Mesenchymal stem cell (in vitro differentiated cells and primary cell): ENCODE measurements around the gene ALPL.

Experiments
- DNase-seq: peaks from one replicate; pipeline ENCODE4 v3.0.0-alpha.2; 2013
- H2AFZ ChIP-seq: one replicate; pipeline ENCODE4 v1.6.1; 2013; ENCODE audit warnings: low read depth, mild to moderate bottlenecking, control low read depth, inconsistent platforms, low read length, moderate library complexity
- H2AK5ac ChIP-seq: 2 replicates; pipeline ENCODE4 v1.6.1; 2013; ENCODE audit warnings: low read length, moderate library complexity, mild to moderate bottlenecking, inconsistent platforms; ENCODE audit not compliant: severe bottlenecking
- H2BK120ac ChIP-seq: one replicate; pipeline ENCODE4 v1.6.1; 2013; ENCODE audit warnings: low read depth, mild to moderate bottlenecking, inconsistent platforms, low read length, moderate library complexity
- H2BK12ac ChIP-seq, 2 experiments: one replicate each; pipeline ENCODE4 v1.6.1; 2013; ENCODE audit warnings: inconsistent platforms in 2 of 2, low read length in 2 of 2, mild to moderate bottlenecking in 2 of 2, moderate library complexity in 2 of 2, control low read depth in 1 of 2
- H2BK15ac ChIP-seq: one replicate; pipeline ENCODE4 v1.6.1; 2013; ENCODE audit warnings: mild to moderate bottlenecking, low read depth, inconsistent platforms; ENCODE audit not compliant: poor library complexity, severe bottlenecking
- H2BK5ac ChIP-seq: 2 replicates; pipeline ENCODE4 v1.6.1; 2013; ENCODE audit warnings: low read depth, mild to moderate bottlenecking, low read length, control low read depth, inconsistent platforms; ENCODE audit not compliant: poor library complexity, severe bottlenecking
- H3K14ac ChIP-seq, 2 experiments: one replicate each; pipeline ENCODE4 v1.6.1; 2013; ENCODE audit warnings: inconsistent platforms in 2 of 2, low read length in 2 of 2, control low read depth in 1 of 2, mild to moderate bottlenecking in 1 of 2, moderate library complexity in 1 of 2
- H3K18ac ChIP-seq, 2 experiments: one replicate each; pipeline ENCODE4 v1.6.1; 2013; ENCODE audit warnings: inconsistent platforms in 2 of 2, low read length in 2 of 2, control low read depth in 1 of 2, low read depth in 1 of 2, mild to moderate bottlenecking in 1 of 2
- H3K23ac ChIP-seq, 2 experiments: one replicate each; pipeline ENCODE4 v1.6.1; 2013; ENCODE audit warnings: inconsistent platforms in 2 of 2, low read length in 2 of 2, mild to moderate bottlenecking in 2 of 2, moderate library complexity in 2 of 2, control low read depth in 1 of 2
- H3K27ac ChIP-seq: 2 replicates; pipeline ENCODE4 v1.5.1; 2013; ENCODE audit warnings: mild to moderate bottlenecking, moderate library complexity, low read length, control low read depth, inconsistent platforms; ENCODE audit not compliant: poor library complexity, severe bottlenecking
- H3K27me3 ChIP-seq, 2 experiments: 2 replicates each; pipeline versions ENCODE4 v1.6.1 to v1.7.0; 2013; ENCODE audit warnings: low read length in 2 of 2, mild to moderate bottlenecking in 2 of 2, moderate library complexity in 2 of 2, control low read depth in 1 of 2, inconsistent platforms in 1 of 2; ENCODE audit not compliant: control insufficient read depth in 1 of 2, insufficient read depth in 1 of 2
- H3K36me3 ChIP-seq, 2 experiments: 2 replicates each; pipeline versions ENCODE4 v1.6.1 to v1.7.0; 2013; ENCODE audit warnings: low read length in 2 of 2, control low read depth in 1 of 2, inconsistent platforms in 1 of 2, low read depth in 1 of 2, mild to moderate bottlenecking in 1 of 2; ENCODE audit not compliant: insufficient read depth in 2 of 2, control insufficient read depth in 1 of 2
- H3K4ac ChIP-seq, 2 experiments: one replicate each; pipeline ENCODE4 v1.6.1; 2013; ENCODE audit warnings: inconsistent platforms in 2 of 2, low read length in 2 of 2, mild to moderate bottlenecking in 2 of 2, moderate library complexity in 2 of 2, control low read depth in 1 of 2, low read depth in 1 of 2
- H3K4me1 ChIP-seq: 2 replicates; pipeline ENCODE4 v1.6.1; 2013; ENCODE audit warnings: low read depth, low read length, control low read depth; ENCODE audit not compliant: control insufficient read depth, insufficient read depth
- H3K4me2 ChIP-seq: 2 replicates; pipeline ENCODE4 v1.6.1; 2013; ENCODE audit warnings: low read length, mild to moderate bottlenecking, inconsistent platforms; ENCODE audit not compliant: poor library complexity, severe bottlenecking
- H3K4me3 ChIP-seq, 2 experiments: 2 replicates each; pipeline versions ENCODE4 v1.5.1 to v1.7.0; 2013; ENCODE audit warnings: low read length in 2 of 2, mild to moderate bottlenecking in 2 of 2, control low read depth in 1 of 2, low read depth in 1 of 2; ENCODE audit not compliant: insufficient read depth in 1 of 2
- H3K79me1 ChIP-seq: replicated peaks from 2 replicates; pipeline ENCODE4 v1.6.1; 2013; ENCODE audit warnings: mild to moderate bottlenecking, control low read depth, low read length, inconsistent platforms; ENCODE audit not compliant: poor library complexity, severe bottlenecking
- H3K9ac ChIP-seq: 2 replicates; pipeline ENCODE4 v1.7.0; 2013; ENCODE audit warnings: mild to moderate bottlenecking, low read length, moderate library complexity
- H3K9me3 ChIP-seq: 2 replicates; pipeline ENCODE4 v1.7.0; 2013; ENCODE audit warnings: mild to moderate bottlenecking, low read length; ENCODE audit not compliant: control insufficient read depth
- H4K8ac ChIP-seq: one replicate; pipeline ENCODE4 v1.6.1; 2013; ENCODE audit warnings: inconsistent platforms, mild to moderate bottlenecking, low read length, moderate library complexity
- H4K91ac ChIP-seq: one replicate; pipeline ENCODE4 v1.6.1; 2013; ENCODE audit warnings: mild to moderate bottlenecking, low read length, inconsistent platforms
- WGBS: methylation state at CpG from one replicate; pipeline ENCODE4 v1.1.7; 2013; ENCODE audit warnings: mixed read lengths; 5-methylcytosine and 5-hydroxymethylcytosine counted together

Gene ALPL

DNA sequence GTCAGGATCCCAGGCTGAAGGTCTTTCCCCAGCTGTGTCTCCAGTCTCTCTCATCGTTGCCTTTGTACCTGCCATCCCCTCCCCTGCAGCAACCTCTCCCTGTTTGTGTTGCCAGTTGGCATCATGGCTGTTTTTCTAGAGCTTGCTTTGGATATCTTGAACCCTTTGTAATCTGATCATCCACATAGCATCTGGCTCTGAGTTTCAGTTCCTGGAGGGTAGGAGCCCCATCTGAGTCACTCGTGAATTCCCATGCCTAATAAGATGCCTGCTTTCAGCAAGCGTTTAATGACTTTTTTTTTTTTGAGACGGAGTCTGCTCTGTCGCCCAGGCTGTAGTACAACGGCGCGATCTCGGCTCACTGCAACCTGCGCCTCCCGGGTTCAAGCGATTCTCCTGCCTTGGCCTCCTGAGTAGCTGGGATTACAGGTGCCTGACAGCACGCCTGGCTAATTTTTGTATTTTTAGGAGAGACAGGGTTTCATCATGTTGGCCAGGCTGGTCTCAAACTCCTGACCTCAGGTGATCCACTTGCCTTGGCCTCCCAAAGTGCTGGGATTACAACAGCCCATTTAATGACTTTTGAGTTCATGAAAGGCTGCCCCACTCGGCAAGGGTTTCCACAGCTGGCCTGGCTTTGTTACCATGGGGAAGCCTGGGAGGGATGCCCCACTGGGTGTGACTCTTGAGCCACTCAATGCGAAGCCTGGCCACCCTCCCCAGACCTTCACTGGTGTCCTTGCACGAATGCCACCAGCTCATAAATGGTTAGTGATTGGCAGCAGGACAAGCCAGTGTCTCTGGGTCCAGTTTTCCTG, 11.9 kb downstream of the ALPL start:
- no peak overlapping the region for H3K4ac ChIP-seq
- no peak overlapping the region for H2BK12ac ChIP-seq
- H2BK120ac ChIP-seq, result no peak overlapping the region
- no peak overlapping the region for H2AFZ ChIP-seq
- H2BK15ac ChIP-seq, result no peak overlapping the region
- no peak overlapping the region for H3K23ac ChIP-seq
- H3K9ac ChIP-seq, result no peak overlapping the region
- no peak overlapping the region for H4K8ac ChIP-seq
- DNase-seq, result peak; percentile 24
- H2AK5ac ChIP-seq, result no peak overlapping the region
- no peaks in the 10 kb centered on the region for H3K36me3 ChIP-seq
- peaks cover 8% of the 10 kb centered on the region for H3K4me1 ChIP-seq
- H2BK5ac ChIP-seq, result no peak overlapping the region
- H3K79me1 ChIP-seq, result peaks cover 1% of the 10 kb centered on the region
- WGBS, result 86% methylated on average over 16 of the region's 16 CpGs
- no peak overlapping the region for H3K4me3 ChIP-seq
- H3K18ac ChIP-seq, result no peak overlapping the region
- H3K27ac ChIP-seq, result no peak overlapping the region
- peaks cover 0 to 4% of the 10 kb centered on the region in 2 experiments for H3K27me3 ChIP-seq
- no peak overlapping the region for H3K14ac ChIP-seq
- no peaks in the 10 kb centered on the region for H3K9me3 ChIP-seq
- no peak overlapping the region for H3K4me2 ChIP-seq
- no peak overlapping the region for H4K91ac ChIP-seq

DNA sequence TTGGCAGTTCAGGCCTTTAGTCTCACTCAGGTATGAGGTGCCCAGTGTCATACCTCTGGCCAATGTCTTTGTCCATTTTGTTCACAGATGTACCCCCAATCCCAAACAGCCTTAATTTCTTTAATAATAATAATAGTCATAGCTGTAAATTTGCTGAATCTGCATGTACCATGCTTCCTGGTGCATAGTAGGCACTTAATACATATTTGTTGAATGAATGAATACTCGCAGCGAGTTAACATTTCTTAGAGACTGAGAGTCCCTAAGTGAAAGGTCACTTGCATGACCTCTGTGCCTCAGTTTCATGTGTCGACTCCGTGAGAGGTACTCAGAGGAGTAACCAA, 12.5 kb downstream of the ALPL start:
- Histone ChIP-seq H2BK12ac (no peak overlapping the region), H3K4me2 (no peak overlapping the region), H4K91ac (no peak overlapping the region), H3K4ac (no peak overlapping the region), H2BK120ac (no peak overlapping the region), H2AK5ac (no peak overlapping the region), H3K14ac (no peak overlapping the region), H2AFZ (no peak overlapping the region), H3K36me3 (no peaks in the 10 kb centered on the region), H3K23ac (no peak overlapping the region), H2BK5ac (no peak overlapping the region), H3K9ac (no peak overlapping the region), H3K79me1 (peaks cover 1% of the 10 kb centered on the region), H2BK15ac (no peak overlapping the region), H4K8ac (no peak overlapping the region), H3K4me3 (no peak overlapping the region), H3K27ac (no peak overlapping the region), H3K9me3 (no peaks in the 10 kb centered on the region), H3K18ac (no peak overlapping the region), H3K4me1 (peaks cover 8% of the 10 kb centered on the region), H3K27me3 (peaks cover 0 to 4% of the 10 kb centered on the region in 2 experiments)
- no peak for DNase-seq
- WGBS, result 91% methylated on average over 4 of the region's 4 CpGs

- WGBS, result 95% methylated on average over 10 of the region's 11 CpGs
- H3K4ac ChIP-seq, result no peak overlapping the region
- H3K14ac ChIP-seq, result no peak overlapping the region
- no peak overlapping the region for H4K91ac ChIP-seq
- H2BK15ac ChIP-seq, result no peak overlapping the region
- H2BK5ac ChIP-seq, result no peak overlapping the region
- H3K79me1 ChIP-seq, result peaks cover 1% of the 10 kb centered on the region
- H4K8ac ChIP-seq, result no peak overlapping the region
- no peaks in the 10 kb centered on the region for H3K9me3 ChIP-seq
- no peak overlapping the region for H3K18ac ChIP-seq
- no peak overlapping the region for H2AK5ac ChIP-seq
- H2BK12ac ChIP-seq, result no peak overlapping the region
- H3K27me3 ChIP-seq, result peaks cover 0 to 3% of the 10 kb centered on the region in 2 experiments
- no peak overlapping the region for H3K9ac ChIP-seq
- H3K36me3 ChIP-seq, result no peaks in the 10 kb centered on the region
- no peak for DNase-seq
- no peak overlapping the region for H3K4me3 ChIP-seq
- H3K27ac ChIP-seq, result no peak overlapping the region
- no peak overlapping the region for H2BK120ac ChIP-seq
- H3K4me1 ChIP-seq, result peaks cover 8% of the 10 kb centered on the region
- no peak overlapping the region for H2AFZ ChIP-seq
- no peak overlapping the region for H3K4me2 ChIP-seq
- no peak overlapping the region for H3K23ac ChIP-seq
Observed at GRCh38 chr1:21522525-21523038, 13.4 kb downstream of the ALPL start.

- Histone ChIP-seq H3K4ac (no peak overlapping the region), H3K23ac (no peak overlapping the region), H3K9me3 (no peaks in the 10 kb centered on the region), H2BK12ac (no peak overlapping the region), H2AFZ (no peak overlapping the region), H3K9ac (no peak overlapping the region), H2BK5ac (no peak overlapping the region), H3K14ac (no peak overlapping the region), H3K36me3 (no peaks in the 10 kb centered on the region), H4K91ac (no peak overlapping the region), H2BK120ac (no peak overlapping the region), H3K4me1 (peaks cover 8% of the 10 kb centered on the region), H3K27ac (no peak overlapping the region), H3K4me3 (peak overlapping the region in 1 of 2 experiments; percentile 14), H3K27me3 (no peaks in the 10 kb centered on the region), H4K8ac (no peak overlapping the region), H2BK15ac (no peak overlapping the region), H3K18ac (no peak overlapping the region), H3K4me2 (no peak overlapping the region), H3K79me1 (peaks cover 1% of the 10 kb centered on the region), H2AK5ac (no peak overlapping the region)
- DNase-seq, result no peak
- WGBS, result 95% methylated on average over 6 of the region's 7 CpGs
Observed at GRCh38 chr1:21523297-21523813, 14.1 kb downstream of the ALPL start.
